Measurements from ENCODE around the gene CRIM1.

Gene CRIM1

DNA sequence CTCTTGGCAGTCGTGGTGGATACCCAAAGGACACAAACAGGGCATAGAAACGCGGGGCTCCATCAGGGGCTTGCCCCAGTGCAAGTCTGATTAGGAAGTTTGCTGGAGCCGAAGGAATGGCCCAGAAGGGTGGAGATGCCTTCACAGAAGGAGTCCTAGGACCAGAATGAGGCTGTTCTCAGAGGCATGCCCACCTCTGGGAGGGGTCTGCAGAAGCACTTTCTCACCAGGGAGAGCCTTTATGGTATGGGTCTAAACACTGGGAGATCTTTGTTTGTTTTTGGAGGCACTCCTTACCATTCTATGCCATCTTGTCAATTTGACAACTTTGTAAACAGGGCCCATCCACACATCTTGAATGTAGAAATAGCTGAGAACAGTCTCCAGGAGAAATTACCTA, 75.0 kb downstream of the CRIM1 start:
- no peak for DNase-seq (ENCODE audit: low read depth)

DNA sequence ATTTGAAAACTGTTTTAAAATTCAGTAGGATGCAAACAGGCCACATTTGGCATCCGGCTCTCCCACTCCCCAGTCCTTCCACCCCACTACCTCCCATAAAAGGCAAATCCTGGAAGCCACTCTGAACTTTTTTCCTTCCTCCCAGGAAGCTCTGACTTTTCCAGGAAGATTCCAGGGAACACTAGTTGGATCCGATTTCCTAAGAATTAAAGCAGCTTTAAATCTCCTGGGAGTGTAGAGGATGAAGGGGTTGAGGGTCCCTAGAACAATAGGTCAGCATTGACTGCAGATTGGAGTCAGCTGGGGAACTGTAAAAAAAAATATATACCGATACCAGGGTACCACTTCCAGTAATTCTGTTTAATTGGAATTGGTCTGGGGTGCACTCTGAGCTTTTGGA, 76.9 kb downstream of the CRIM1 start:
- DNase-seq (ENCODE audit: low read depth): no peak

DNA sequence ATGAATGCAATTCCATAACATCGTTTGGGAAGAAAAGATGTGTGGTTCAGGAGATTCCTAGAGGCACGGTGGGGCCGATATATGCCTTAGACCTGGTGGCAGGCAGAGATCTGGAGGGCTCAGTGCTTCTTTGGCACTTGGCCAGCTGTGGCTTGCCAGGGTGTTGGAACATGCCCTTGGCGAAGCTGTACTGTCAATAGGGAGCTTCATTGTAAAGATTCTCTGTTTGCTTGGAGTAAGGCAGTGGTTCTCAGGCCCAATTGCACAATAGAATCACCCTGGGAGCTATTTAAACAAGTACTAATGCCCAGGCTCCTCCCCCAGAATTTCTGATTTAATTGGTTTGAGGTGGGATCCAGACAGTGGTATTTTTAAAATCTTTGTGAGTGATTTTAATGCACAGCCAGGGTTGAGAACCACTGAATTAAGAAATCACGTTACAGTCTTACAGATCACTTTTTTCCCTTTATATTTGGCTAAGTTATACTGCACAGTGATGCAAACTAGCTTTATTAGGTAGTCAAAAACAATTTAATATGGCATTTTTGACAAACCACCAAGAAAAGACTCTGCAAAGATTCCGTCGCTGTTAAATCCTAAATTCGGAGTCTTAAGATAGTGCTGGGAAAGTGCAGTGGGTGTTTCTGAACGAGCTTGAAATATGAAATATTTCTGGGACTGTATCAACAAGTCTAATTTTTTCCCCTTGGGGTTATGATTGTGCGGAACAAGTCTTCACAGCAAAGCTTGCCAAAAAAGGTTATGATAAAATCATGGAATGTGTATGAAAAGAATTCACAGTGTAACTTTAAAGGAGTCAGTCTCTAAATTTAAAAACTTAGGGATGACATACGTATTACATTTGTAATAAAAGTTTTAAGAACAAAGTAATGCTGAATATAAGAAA, 78.0 kb downstream of the CRIM1 start:
- DNase-seq (ENCODE audit: low read depth): no peak

DNA sequence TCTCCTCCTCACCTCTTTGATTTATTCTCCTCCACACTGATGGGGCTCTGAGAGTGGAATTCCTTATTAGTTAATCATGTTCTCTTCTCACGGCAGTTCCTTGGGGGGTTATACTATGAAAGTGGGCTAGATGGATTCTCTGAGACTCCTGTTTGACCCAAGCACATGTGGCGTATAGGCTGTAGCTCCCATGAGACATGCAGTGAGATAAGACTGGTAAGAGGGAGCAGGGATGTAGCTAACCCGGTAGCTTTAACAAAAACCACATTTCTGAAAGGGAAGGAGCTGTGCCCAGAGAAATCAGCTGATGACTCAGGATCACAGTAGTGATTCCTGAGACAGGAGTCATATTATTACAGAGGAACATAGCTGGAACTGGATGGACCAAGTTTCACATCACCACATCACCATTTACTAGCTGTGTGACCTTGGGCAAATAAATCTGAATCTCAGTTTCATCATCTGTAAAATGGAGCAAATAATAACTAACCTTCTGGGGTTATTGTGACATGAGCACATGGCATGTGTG, 82.9 kb downstream of the CRIM1 start:
- peak; percentile 92 for DNase-seq (ENCODE audit: low read depth)

DNA sequence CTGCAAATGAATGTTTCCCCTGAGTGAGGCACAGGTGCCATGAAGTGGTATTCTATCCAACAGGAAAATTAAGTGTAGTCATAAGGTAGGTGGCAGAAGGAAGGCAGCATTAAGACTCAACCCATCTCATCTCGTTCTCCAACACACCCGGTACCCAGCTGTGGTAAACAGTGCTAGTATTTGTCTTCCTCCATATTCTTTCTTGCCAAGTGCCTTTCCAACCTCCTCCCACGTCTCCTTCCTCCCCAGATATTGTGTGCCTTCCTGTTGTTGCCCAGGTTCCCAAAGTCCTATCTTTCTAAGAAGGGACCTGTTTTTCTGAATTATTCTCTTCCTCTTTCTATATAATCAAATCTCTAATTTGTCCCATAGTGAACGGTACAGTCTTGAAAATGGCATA, 83.5 kb downstream of the CRIM1 start:
- no peak for DNase-seq (ENCODE audit: low read depth)

DNA sequence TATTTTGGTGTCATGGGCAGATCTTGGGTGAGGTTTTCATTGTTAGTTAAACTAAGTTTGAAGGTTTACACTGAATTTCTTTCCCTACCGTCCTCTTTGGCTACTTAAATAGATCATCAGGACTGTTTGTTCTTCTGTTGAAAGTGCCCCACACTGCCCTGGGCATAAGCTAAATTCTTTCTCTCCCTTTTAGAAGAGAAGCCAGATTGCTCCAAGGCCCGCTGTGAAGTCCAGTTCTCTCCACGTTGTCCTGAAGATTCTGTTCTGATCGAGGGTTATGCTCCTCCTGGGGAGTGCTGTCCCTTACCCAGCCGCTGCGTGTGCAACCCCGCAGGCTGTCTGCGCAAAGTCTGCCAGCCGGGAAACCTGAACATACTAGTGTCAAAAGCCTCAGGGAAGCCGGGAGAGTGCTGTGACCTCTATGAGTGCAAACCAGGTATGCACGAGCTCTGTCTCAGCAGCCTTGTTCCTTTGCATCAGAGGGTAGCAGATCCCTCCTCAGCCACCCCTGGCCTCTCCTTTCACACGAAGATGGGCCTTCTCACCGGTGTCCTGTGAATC, 85.6 kb downstream of the CRIM1 start:
- no peak for DNase-seq (ENCODE audit: low read depth)

DNA sequence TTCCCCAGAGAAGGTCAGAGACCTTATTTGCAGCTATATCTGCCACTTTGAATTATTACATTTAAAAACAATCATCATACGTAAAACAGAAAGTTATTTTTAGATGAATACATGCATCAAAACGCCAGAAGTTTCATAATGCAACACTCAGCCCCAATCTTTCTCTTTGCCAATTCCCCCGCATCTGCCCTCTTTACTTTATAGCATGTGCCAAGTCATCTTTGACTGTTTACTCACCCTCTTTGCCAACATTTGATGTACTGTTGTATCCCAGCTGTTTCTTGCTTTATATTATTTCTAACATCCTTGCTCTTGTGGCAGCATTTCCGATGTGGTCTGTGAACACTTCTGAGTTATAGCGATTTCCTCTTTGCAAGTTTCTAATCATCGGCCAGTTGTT, 86.2 kb downstream of the CRIM1 start:
- DNase-seq (ENCODE audit: low read depth): no peak

DNA sequence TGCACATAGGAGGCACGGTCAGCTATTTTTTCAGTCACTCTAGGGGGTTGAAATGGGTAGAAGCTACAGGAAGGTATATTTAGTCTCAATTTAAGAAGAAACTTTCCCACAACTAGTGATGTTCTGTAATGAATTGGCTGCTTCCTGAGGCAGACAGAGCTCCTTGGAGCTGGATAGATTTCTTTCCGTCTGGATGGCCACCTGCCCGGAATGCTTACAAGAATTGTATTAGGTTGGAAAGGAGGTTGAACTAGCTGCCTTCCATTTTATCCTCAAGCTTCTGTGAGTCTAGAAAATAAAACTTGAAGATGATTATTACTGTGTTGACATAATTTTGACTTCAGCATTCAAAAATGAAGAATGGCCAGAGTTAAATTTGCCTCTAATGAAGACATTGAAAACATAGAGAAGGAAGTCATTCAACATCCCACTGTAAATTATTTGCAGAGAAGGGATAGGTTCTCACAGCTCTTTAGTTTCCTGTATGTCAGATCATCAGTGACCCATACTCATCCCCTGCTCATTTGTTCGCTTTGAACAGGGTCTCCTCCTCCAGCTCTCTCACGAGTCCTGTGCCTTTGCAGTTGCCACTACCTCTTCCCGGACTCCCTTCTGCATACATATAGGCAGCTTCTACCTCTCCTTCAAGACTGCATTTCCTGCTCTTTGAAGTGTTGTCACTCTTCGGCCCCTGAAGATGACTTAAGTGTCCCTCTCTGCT, 88.8 kb downstream of the CRIM1 start:
- no peak for DNase-seq (ENCODE audit: low read depth)

DNA sequence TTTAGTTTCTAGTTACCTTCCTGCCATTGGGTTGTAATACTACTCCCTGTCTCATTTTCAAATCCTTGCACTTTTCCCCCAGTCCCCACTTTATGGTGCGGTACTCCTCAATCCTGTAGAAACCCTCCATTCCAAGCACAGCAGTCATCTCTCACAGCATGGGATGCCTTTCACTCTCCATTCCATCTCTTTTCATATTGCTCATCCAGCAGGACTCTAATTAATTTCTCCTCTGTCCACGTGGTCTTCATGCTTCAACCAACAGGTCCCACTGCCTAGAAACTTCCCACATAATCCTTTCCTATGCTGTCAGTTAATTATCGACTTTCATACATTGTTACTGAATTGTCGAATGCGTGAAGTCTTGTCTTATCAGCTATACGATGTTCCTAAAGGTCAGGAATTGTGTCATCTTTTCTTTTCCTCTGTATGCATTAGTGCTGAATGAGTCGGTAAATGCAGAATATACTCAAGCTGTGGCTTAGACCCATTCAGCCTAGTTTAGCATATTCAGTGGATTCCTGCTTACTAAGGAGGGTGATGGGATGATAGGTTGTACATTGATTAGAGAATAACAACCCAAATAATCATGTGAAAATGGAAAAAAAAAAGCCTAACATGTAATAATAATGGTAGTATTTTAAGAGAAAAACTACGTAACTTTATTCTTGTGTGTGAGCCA, 89.7 kb downstream of the CRIM1 start:
- no peak for DNase-seq (ENCODE audit: low read depth)

DNA sequence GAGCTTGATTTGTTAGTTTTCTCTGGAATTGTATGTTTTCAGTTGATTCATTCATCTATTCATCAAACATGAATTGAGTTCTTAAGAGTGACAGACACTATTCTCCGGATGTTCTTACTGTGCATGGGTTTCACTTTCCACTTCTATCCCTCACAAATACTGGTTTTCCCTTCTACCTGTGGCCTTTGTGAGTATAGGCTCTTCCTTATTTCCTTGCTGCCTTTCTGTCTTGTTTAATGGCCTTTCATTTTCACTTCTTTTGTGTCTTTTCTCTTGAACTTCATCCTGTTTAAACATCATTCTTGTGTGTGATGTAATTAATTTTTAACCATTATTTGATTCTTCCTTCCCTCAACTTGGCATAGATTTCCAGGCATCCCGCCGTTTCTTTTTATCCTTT, 90.7 kb downstream of the CRIM1 start:
- DNase-seq (ENCODE audit: low read depth): no peak

DNA sequence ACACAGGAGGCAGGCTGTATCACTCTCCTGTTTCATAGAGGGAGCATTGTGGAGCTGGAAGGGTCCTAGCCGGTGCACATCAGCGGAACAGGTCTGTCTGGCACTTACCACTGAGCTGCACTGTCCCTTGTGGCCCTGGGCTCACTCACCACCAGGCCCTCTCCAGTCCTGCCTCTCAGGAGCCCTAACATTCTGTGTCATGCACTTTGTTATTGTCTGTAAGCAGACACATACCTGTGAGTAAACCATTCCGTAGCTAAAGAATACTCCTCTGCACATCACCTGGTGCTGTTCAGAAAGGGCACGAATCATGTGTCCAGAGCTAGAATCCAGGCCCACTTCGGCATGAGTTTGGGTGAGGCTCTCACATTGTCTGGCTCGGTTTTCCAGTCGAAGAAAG, 93.6 kb downstream of the CRIM1 start:
- DNase-seq (ENCODE audit: low read depth): no peak

DNA sequence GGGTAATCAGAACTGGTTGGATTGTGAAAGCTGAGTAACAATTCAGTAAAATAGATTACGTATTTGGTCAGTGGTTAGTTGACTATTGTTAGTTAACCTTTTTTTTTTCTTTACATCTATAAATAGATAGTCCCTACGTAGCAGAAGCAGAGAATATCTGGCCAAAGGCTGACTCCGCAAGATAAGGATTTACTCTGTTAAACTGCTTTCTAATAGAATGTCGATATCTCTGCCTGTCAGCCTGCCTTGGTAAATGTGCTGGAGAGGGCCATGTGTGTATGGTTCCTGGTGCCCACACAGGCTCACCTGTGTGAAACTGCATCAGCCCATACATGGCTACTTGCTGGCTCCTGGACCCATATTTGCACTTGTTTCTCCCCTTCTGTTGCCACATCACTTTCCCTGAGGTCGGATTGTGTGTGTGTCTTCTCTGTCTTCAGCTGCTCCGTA, 94.4 kb downstream of the CRIM1 start:
- DNase-seq (ENCODE audit: low read depth): no peak

DNA sequence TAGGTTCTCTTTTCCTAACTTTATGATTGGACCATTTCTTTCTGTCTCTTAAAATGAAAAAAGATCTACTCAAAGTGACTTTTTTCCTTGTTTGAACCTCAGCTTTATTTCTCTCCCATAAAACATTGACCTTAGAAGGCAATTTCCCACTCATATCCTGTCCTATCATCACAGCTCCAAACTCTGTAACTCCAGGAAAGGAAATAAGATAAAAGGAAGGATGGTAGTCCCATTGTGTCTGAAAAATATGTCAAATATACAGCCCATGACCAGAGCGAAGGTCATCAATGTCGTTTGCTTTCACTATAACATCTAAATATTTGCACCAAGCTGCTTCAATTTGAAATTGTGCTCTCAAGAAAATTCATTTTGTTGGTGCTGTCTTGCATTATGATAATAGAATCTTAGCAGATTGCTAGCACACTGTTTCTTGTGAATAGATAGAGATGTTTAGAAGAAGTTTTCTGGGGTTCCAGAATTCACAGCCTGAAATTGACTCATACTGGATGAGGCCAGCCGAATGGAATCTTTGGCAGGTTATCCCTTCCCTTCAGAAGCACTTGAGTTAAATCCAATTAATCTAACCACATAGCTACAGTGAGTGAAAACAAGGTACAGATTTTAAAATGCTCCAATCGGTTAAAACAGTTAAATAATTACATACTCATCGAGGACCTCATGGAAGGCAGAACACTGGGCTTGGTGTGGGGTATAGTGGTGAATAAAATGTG, 95.1 kb downstream of the CRIM1 start:
- DNase-seq (ENCODE audit: low read depth): no peak

DNA sequence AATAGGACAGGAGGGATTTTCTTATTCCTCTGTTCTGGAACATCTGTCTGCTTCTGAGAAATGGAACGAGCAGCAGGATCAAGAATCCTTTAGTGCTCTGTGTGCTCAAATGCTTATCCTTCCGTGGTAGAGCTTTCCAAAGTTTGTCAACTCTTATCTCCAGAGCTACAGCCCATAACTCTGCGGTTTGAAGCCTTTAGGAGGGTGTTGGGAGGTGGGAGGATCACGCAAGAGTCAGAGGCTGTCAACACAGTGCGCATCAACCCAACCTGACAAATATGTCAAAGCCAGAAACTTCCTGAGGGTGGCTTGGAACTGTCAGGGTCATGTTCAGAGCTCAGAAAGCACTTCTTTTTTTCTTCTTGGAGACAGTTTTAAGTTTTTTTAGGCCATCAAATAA, 95.9 kb downstream of the CRIM1 start:
- DNase-seq (ENCODE audit: low read depth): no peak

DNA sequence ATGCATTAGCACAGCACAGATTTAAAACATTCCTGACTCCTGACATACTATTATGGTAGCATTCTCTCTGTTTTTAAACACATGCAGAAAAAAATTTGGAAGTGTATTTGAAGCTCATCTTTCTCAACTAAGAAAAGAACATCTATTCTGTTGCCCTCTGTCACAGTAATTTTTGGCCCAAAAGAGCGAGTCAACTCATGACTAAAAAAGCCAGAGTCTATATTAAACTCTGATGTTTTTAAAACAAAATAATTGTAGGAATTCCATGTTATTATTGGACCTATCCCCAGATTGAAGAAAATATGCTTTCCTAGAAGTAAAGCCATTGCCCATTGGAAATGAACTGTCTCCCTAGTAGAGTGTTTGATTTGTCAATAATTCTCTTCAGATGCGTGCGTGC, 96.7 kb downstream of the CRIM1 start:
- no peak for DNase-seq (ENCODE audit: low read depth)

DNA sequence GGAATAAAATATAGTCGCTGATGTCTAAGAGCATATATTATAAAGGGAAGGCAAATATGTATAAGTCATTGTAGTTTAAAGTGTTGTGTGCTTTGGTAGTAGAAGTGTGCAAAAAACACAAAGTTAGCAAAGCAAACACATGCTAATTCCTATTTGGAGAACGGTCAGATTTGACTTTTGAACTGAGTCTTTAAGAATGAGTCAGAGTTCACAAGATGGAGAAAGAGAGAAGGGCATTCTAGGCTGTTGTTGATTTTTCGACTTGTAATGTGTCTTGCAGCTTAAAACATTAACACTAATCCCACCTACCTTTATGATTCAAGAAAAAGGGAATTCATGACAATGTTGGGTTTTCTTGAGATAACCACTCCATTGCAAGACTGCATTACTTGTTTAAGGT, 98.1 kb downstream of the CRIM1 start:
- no peak for DNase-seq (ENCODE audit: low read depth)

DNA sequence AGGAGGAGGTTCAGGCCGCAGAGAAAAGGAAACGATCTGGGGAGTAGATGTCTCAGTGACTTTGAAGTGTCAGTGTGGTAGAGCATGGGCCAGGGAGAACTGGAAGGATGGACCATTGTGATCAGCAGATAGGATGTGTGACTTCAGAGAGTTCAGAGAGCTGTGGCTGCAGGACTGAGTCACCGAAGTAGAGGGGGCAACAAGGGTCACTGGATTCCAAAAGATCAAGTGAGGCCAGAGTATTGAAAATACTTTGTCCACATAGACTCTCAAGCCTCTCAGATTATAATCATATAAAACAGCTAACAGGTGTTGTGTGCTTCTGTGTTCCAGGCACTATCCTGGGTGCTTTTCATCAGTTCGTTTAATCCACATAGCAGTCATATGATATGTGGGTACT, 99.4 kb downstream of the CRIM1 start:
- no peak for DNase-seq (ENCODE audit: low read depth)

DNA sequence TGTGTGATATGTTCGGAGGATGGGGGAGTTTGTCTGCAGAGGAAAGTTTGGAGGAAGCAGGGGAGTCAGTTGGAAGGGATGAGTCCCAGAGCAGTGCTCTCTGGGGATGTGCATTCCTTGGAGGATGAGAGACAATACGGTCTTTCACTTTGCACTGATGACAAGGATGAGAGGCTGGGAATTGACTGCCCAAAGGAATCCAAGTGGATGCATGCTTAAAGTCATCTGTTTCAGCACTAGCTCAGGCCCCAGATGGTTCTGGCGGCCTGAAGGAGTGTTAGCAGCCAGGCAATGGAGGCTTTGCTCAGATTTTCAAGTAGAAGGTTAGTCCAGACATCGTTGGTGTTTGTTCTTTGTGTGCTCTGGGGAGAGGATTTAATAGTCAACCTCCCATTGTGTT, 100.2 kb downstream of the CRIM1 start:
- DNase-seq (ENCODE audit: low read depth): no peak

DNA sequence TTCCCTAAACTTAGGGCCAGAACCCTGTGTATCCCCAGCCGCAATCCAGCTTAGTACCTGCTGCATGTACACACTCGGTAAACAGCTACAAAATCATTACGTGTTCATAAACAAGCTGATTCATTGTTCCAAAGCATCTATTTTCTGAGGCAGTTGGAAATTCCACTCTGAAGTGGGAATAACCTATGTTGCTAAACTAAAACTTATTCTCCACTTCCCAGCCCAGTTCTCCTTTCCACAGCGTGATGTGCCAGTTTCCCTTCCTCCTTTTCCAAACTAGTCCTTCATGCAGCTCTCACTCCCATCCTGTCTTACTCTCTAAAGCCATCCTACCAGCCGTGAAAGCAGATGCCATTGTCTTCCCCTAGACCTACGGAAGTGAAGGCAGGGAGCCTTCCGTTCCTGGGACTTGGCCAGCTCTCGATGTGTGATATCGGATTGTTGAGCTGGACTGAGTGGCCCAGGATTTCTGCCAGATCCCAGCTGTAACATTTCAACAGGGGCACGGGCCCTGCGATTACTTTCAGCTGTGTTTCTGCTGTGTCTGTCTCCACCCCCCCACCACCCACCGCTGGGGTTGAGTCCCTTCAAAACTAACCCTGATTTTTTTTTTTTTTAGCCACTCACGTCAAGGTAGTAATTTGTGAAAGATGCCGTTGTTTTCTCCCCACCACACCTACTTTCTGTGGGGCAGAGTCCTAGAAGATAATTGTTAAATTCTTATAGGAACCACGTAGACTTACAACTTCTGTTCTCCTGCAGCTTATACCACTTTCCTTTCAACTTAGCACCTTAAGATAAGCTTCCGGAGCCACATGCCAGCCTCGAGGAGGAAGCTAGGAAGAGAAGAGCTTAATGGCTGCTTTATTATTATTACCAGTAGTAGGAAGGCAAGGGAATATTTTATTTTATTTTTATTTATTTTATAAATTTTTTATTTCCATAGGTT, 100.9 kb downstream of the CRIM1 start:
- no peak for DNase-seq (ENCODE audit: low read depth)

DNA sequence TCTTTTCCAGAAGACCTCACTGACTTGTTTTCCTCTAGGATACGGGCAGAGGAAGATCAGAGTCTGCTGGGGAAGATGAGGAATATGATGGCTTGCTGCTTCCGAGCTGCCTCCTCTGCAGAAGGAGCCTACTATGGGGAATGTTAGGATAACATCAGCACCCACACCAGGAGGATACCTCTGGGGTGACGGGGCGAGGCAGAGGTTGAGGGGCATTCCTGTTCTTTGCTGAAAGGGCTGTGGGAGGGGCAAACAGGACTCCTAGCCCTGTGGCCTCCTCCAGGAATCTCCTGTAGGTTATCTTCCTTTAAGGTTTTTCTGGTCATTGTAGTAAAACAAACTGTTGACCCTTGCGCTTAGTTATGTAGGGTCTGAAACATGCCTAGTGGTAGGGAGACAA, 102.5 kb downstream of the CRIM1 start:
- DNase-seq (ENCODE audit: low read depth): no peak

All from non-pigmented ciliary epithelial cell (primary cell).